NCI-H2171 treated with DMSO at 0.1 percent for 48 hours (cell line): ENCODE results near the gene PPIL6.
"Not testable (repeated sequence)": the region's sequence is repeated elsewhere in the genome, so short reads cannot be mapped to it uniquely, and the experiment has no call there.

ENCODE experiments used
- DNase-seq: peaks from one replicate; lab custom pipeline; 2025; lab: John Stamatoyannopoulos, UW

PPIL6 gene

GRCh38 chr6:109466212-109466923 lies 25.9 kb upstream of the PPIL6 start:
- DNase-seq = no peak

- no peak for DNase-seq
Observed at GRCh38 chr6:109465772-109466171, 25.3 kb upstream of the PPIL6 start.

- DNase-seq = no peak
Observed at GRCh38 chr6:109461733-109462526, 21.5 kb upstream of the PPIL6 start.

GRCh38 chr6:109461205-109461604 lies 20.8 kb upstream of the PPIL6 start:
- DNase-seq = not testable (repeated sequence)

GRCh38 chr6:109460161-109460829 lies 19.9 kb upstream of the PPIL6 start:
- DNase-seq = no peak

GRCh38 chr6:109458774-109459531 lies 18.5 kb upstream of the PPIL6 start:
- no peak for DNase-seq

- no peak for DNase-seq
Observed at GRCh38 chr6:109457562-109457996, 17.2 kb upstream of the PPIL6 start.

- DNase-seq = no peak
Observed at GRCh38 chr6:109456710-109457561, 16.5 kb upstream of the PPIL6 start.

GRCh38 chr6:109456111-109456583 lies 15.7 kb upstream of the PPIL6 start:
- no peak for DNase-seq

- peak; percentile 69 for DNase-seq
Observed at GRCh38 chr6:109455437-109456110, 15.1 kb upstream of the PPIL6 start, which contains the start of gene MICAL1. TSS of gene MICAL1 (minus strand) at chr6:109455772. CDS start at chr6:109454196, 1,576 bp downstream.

GRCh38 chr6:109454496-109455436 lies 14.3 kb upstream of the PPIL6 start:
- peak; percentile 42 for DNase-seq

- peak; percentile 97 for DNase-seq
Observed at GRCh38 chr6:109453594-109454495, 13.4 kb upstream of the PPIL6 start.

- no peak for DNase-seq
Observed at GRCh38 chr6:109453156-109453555, 12.7 kb upstream of the PPIL6 start.

GRCh38 chr6:109452181-109452580 lies 11.8 kb upstream of the PPIL6 start:
- no peak for DNase-seq

- DNase-seq = no peak
Observed at GRCh38 chr6:109451376-109451775, 10.9 kb upstream of the PPIL6 start.

GRCh38 chr6:109450801-109451200 lies 10.4 kb upstream of the PPIL6 start:
- no peak for DNase-seq

- no peak for DNase-seq
Observed at GRCh38 chr6:109449795-109450673, 9.6 kb upstream of the PPIL6 start.
